Right lobe of liver (tissue), 4 donors: ENCODE data around the gene TRAPPC6A.

Experiments
- POLR2A ChIP-seq: fragments of 450-650 bp; IDR thresholded peaks from one replicate; pipeline ENCODE4 v1.6.1; 2017; ENCODE audit warnings: antibody characterized with exemption, mild to moderate bottlenecking
- TF ChIP-seq, protein P1 (sequence below), 4 donors: fragments of 200-600 bp in 3 of 4; fragments of 450-650 bp in 1 of 4; IDR thresholded peaks; one replicate each; pipeline versions ENCODE4 v1.5.1 to v1.8.0; 2016 to 2022; ENCODE audit warnings: antibody characterized with exemption in 4 of 4, mild to moderate bottlenecking in 2 of 4
- donor health status: DM: no; HTN: no; CAD: no.
- donor health status: DM: no; HTN: no; CAD: no.
- donor health status: DM: no; HTN: yes; CAD: no.

- TF ChIP-seq, protein P1, sequence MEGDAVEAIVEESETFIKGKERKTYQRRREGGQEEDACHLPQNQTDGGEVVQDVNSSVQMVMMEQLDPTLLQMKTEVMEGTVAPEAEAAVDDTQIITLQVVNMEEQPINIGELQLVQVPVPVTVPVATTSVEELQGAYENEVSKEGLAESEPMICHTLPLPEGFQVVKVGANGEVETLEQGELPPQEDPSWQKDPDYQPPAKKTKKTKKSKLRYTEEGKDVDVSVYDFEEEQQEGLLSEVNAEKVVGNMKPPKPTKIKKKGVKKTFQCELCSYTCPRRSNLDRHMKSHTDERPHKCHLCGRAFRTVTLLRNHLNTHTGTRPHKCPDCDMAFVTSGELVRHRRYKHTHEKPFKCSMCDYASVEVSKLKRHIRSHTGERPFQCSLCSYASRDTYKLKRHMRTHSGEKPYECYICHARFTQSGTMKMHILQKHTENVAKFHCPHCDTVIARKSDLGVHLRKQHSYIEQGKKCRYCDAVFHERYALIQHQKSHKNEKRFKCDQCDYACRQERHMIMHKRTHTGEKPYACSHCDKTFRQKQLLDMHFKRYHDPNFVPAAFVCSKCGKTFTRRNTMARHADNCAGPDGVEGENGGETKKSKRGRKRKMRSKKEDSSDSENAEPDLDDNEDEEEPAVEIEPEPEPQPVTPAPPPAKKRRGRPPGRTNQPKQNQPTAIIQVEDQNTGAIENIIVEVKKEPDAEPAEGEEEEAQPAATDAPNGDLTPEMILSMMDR (IDR thresholded peaks at IDR 0.05) = no peak
- TF ChIP-seq POLR2A = no peak
Observed at GRCh38 chr19:45145270-45146189, 32.5 kb downstream of the TRAPPC6A start.
